ENCODE measurements around the gene UBE3C.

UBE3C gene

DNA sequence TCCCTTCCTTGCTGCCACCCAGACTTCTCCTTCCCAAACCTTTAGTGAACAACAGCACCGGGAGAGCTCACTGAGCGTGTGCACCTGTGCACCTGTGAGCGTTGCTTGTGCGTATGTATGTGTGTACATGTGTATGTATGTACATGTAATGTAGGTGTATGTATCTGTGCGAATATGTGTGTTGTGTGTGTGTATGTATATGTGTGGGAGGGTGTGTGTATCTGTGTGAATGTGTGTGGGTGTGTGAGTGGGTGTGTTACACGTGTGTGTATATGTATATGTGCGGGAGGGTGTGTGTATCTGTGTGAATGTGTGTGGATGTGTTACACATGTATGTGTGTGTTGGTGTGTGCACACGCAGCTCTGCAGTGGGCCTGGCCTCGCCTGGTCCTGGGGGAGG, 153.5 kb downstream of the UBE3C start:
- DNase-seq (ENCODE audit: low read depth, low spot score), result no peak

DNA sequence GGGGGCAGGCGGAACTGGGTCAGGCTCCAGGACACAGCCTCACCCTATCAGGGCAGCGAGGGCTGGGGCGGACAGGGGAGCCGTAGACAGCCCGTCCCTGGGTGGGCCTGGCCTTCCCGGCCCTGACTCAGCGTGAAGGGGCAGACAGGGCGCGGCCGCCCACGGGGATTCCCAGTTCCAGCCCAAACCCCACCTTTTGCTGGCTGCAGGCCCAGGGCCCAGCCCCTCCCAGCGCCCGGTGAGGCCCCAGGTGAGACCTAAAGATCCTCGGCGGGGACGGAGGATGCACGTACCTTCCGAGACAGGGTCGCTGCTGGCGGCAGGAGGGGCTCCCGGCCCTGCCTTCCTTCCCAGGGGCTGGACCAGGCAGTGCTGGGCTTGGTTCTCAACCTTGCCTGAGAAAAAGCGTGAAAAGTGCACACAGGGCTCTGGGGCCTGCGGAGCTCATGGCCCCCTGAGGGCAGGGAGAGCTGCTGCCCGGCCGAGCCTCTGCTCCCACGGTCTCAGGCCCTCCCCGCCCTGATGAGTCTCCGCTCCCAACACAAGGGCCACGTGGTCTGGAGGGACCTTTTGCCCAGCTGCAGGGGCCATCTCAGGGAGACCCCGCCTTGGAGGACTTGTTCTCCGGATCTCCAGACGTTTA, 154.2 kb downstream of the UBE3C start:
- DNase-seq (ENCODE audit: low read depth, low spot score), result no peak

DNA sequence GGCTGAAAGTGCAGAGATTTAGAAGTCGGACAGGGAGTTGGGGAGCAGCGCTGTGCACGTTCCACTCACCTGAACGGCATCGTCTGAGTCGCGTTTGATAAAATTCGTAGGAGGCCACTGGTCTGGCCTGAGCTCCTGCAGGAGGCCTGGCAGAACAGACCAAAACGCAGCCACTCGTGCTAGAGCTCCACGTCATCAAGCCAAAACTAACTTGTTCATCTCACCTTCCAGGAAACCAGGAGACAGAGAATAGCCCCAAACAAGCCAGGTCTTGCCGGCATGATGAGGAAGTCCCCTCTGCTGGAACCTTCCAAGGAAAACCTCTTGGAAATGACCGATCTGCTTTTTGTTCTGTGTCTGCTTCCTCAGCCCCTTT, 154.7 kb downstream of the UBE3C start:
- no peak for DNase-seq (ENCODE audit: low read depth, low spot score)

DNA sequence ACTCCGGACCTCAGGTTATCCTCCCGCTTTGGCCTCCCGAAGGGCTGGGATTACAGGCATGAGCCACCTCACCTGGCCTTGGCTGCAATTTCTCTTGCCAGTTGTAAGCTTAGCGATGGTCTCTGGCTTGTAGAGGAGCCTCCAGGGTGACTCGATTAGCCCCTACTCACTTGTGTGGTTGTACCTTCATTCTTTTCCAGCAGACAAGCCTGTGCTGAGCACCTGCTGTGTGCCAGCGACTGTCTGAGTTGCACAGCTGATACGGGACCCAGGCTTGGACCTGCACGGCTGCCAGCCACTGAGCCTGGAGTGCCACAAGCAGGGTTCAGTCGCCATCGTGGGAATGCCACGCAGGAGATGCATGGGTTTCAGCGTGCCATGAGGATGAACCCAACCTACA, 156.0 kb downstream of the UBE3C start:
- DNase-seq (ENCODE audit: low read depth, low spot score), result no peak

DNA sequence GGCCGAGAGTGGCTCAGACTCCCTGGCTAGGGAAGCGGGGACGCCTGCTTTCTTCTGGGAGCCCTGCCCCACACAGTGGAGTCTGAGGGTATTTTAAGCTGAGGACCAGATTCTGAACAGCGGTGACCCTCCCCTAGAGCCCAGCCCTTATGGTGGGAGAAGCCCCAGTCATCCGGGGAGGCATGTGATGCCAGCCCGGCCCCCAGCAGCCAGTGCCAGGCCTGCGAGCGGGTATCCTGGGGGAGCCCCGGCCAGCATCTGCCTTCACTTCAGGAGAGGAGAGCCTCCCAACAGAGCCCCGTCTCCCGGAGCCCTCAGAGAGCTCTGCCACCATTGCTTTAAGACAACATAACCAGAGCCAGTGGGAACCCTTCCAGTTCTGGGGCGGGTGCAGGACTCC, 156.6 kb downstream of the UBE3C start:
- no peak for DNase-seq (ENCODE audit: low read depth, low spot score)

DNA sequence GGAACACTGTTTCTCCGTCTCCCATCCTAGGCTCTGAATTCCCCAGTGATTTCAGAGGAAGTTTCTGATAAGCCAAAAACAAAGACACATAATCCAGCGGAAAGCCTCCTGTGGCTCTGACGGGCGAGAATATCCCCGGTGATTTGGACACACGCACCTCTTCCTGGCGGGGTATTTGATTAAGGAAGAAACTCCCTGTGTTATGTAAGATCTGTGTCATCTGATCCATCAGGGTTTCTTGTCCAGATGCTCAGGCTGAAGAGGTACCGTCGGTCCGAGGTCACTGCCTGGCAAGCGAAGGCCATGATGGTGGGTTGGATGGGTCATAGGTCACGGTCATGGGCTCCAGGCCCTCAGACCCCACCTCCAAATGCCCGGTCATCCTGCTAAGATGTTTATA, 158.5 kb downstream of the UBE3C start:
- DNase-seq (ENCODE audit: low read depth, low spot score), result no peak

DNA sequence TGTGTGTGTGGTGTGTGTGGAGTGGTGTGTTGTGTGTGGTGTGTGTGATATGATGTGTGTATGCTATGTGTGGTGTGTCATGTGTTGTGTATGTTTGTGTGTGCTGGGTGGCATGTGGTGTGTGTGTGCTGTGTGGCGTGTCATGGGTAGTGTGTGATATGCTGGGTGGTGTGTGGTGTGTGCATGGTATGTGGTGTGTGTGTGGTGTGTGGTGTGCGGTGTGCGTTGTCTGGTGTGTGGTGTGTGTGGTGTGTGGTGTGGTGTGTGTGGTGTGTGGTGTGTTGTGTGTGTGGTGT, 160.5 kb downstream of the UBE3C start:
- no peak for DNase-seq (ENCODE audit: low read depth, low spot score)

DNA sequence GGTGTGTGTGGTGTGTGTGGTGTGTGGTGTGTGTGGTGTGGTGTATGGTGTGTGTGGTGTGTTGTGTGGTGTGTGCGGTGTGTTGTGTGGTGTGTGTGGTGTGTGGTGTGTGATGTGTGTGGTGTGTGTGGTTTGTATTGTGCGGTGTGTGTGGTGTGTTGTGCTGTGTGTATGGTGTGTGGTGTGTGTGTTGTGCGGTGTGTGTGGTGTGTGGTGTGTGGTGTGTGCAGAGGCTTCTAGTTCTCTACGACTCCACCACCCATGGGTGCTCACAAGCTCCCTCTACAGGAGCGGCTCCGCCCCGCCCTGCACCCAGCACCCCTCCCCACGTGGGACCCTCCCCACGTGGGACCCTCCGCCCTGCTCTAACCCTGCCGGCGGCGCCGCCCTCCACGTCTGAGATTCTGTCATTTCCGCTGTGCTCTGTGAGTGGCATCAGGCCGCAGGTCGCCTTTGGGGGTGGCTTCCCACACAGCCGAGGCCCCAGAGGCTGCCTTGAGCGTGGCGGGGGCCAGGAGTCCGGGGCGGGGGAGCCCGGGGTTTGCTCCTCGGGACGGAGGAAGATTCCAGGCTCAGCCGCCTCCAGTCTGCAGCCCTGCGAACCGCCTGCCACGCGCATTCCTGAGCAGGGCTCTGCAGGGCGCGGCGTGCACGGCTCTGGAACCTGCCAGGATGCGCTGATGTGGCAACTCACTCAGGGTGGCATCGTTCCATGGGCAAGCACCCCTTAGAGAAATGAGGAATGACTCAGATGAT, 161.1 kb downstream of the UBE3C start:
- peak; percentile 44 for DNase-seq (ENCODE audit: low read depth, low spot score)

DNA sequence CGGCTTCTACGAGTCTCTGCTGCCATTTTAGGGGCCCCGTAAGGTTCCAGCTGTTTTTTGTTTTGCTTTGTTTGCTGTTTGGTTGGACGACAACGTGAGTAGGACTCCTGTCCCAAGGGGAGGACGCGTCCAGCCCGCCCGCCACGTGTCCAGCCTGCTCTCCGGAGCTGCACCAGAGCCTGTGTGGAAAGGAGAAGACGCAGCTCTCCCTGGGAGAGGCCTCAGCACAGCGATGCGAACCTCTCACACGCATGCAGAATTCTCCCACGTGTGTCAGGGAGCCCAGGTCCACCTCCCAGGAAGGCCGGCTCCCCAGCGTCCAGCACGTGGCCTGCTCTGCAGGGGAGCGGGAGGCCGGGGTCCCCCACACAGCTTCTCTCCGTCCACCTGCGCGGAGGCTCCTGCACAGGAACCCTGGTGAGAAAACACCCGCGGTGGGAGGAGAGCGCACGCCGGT, 161.7 kb downstream of the UBE3C start:
- no peak for DNase-seq (ENCODE audit: low read depth, low spot score)

DNA sequence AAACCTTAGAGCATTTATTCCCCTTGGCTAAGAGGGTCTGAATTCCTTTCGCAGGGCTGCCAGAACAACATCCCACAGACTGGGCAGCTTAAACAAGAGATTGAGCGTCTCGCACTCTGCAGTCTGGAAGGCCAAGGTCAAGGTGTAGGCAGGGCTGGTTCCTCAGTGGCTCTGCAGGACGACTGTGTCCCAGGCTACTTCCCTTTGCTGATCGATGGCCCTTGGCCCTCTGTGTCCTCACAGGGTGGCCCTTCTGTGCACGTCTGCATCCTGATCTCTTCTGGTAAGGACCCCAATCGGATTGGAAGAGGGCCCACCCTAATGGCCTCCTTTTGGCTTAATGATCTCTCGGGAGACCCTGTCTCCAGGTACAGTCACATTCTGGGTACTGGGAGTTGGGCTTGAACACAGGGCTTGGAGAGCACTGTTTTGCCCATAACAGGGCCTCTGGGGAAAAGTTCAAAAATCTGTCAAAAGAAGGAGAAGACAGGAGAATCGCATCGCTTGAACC, 162.9 kb downstream of the UBE3C start:
- no peak for DNase-seq (ENCODE audit: low read depth, low spot score)

DNA sequence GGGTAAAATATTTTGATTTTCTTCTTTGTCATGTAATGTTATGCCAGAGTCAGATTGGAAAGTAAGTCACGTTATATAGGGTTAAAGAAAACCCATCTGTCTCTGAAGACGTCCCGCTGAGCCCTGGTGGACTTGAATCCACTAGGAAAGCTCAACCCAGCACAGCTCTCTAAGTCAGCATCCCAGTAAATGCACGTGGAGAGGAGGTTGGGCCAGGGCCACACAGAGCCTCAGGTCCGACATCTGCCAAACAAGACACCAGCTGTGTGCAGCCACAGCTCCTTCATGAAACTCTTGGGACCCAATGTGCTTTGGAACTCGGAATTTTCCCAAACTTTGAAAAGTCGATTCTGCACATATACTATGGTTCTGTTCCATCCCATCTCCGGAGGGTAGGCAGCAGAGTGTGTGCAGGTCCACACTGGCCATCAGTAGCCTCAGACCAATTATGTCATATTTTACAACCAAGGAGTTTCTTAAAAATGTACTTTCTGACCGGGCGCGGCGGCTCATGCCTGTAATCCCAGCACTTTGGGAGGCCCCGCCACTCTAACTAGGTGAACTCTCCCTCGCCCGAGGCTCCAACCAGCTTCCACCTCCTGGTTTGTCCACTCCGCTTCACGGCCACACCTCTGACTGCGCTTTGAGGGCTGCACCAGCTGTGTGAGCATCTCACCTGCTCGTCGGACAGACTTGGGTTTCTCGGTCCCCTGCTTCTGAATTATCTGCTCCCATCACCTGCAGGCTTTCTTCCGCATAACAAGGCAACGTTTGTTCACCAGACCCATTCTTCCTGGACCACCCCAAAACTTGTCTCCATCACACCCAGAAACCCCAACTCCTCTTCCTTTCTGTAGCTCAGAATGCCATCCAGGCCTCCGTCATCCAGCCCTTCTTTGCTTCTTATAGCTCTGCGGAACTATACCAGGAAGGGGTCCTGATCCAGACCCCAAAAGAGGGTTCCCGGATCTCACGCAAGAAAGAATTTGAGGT, 168.4 kb downstream of the UBE3C start:
- no peak for DNase-seq (ENCODE audit: low read depth, low spot score)

DNA sequence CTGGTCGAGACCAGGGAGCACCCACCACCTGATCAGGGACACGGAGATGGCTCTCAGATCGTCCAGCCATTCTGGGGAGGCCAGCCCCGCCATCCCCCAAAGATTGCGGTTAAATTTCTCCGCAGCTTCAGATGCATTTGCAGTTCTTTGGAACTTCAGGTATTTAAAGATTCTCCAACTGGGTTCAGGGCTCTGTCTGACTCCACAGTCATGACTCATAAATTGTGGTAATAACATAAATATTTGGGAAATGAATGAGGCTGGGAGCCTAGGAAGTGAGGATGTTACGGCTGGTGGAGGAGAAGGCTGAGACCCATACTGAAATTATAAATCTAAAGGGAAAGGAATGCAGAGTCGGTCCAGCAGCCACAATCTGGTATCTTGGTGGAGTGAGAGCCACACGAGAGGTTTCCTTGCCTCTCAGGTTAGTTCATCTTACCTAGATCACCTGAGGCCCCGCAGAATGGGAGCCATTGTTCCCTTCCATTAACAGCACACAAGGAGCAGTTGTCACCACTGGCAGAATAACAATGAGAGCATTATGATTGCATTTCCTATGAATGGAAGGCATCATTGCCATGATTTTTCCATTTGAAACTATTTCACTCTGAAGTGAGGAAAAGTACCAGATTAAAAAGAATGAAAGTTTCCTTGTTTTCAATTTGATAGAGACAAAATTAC, 171.4 kb downstream of the UBE3C start:
- DNase-seq (ENCODE audit: low read depth, low spot score), result peak; percentile 88

DNA sequence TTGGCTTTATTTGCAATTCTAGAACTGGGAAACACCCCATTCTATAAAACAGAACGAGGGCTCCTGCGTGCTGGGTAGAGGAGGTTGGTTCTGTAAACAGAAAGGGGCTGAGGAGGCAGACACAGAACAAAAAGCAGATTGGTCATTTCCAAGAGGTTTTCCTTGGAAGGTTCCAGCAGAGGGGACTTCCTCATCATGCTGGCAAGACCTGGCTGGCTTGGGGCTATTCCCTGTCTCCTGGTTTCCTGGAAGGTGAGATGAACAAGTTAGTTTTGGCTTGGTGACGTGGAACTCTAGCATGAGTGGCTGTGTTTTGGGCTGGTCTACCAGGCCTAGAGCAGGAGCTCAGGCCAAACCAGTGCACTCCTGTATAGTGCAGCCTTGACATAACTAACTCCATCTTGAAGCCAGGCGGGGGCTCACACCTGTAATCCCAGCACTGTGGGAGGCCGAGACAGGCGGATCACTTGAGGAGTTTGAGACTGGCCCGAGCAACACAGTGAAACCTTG, 172.0 kb downstream of the UBE3C start:
- DNase-seq (ENCODE audit: low read depth, low spot score), result peak; percentile 37

DNA sequence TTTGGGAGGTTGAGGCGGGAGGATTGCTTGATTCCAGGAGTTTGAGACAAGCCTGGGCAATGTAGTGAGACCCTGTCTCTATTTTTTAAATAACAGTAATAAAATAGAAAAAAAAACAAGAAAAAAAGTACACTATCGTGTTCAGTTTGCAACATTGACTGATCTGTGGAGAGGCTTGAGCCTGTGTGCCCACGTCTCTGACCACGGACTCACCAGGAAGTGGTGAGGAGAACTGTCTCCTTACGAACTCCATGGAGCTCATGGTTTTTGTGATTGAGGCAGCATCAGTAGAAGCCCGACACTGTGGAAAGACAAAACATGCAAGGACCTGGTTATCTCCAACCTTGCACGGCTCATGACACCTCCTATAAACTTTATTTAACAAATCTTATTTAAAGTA, 174.2 kb downstream of the UBE3C start:
- no peak for DNase-seq (ENCODE audit: low read depth, low spot score)

DNA sequence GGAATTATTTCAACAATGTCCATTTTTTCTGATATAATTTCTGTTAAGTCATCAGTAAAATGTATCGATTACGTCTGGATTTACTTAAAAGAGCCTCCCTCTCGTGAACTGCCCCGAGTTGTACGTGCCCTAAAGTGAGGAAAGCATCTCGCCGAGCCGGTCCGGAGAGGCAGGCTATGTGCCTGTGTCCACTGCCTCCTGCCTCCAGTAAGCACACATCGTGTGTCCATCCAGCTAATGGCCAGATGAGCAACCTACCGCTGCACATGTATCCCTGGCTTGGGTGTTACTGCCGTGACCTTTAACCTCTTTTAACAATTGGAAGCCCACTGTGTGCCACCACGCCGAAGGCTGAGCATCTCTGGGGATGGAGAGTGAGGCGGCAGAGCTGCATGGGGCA, 174.9 kb downstream of the UBE3C start:
- no peak for DNase-seq (ENCODE audit: low read depth, low spot score)

DNA sequence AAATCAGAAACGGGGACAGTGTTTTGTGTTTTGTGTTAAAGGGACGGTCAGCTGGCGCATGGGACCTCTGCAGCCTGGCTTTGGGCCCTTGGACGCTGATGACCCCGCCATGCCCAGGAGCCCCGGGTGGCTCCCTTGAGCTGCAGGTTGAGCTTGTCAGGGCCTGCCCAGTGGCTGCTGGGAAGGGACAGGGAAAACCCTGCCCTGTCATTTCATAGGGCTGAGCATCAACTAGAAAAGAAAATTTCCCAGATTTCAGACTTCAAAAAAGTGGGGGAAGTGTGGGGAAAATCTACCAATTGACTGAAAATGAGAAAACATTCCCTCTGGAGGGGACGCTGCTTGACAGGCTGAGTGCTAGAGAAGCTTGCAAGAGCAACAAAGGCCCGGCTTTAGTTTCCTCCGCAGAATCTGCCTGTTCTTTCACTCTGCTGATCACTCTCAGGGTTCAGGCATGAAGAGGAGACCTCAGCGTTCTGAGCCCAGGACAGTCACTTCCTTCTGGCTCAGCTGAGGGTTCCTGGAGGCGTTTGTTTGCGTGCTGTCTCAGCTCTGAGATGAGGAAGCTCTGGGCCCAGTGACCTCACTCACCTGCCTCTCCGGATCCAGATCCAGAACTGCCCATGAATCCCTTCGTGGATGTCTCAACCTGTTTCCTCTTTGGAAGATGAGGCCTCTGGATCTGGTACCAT, 179.4 kb downstream of the UBE3C start:
- no peak for DNase-seq (ENCODE audit: low read depth, low spot score)
